Fibroblast of villous mesenchyme (primary cell): ENCODE measurements around the gene PLEKHG4. TPM values are rescaled to one million over a fixed set of nuclear protein-coding genes. Genes with fewer than 3 reads are reported as not detected.

Source experiments
- DNase-seq: peaks from one replicate; pipeline ENCODE4 v3.0.0-alpha.2; 2010; ENCODE audit warnings: low read depth
- H3K4me3 ChIP-seq: 2 replicates; pipeline ENCODE4 v1.5.1; 2011; ENCODE audit warnings: low read depth, mild to moderate bottlenecking, low read length
- CTCF ChIP-seq: IDR thresholded peaks from 2 replicates; pipeline ENCODE4 v1.5.1; 2012; ENCODE audit warnings: low read depth, mild to moderate bottlenecking, low read length; ENCODE audit not compliant: insufficient read depth
- total RNA-seq: library from RNA; depleted of rRNA; stranded (reverse); fragments of >200 nt; gene quantifications from 2 replicates; pipeline ENCODE4 v1.2.3, GENCODE V29; 2012

Gene PLEKHG4
- total RNA-seq, 1 donor: 18.1 TPM

- H3K4me3 ChIP-seq: no peak overlapping the region
- TF ChIP-seq CTCF: no peak
- no peak for DNase-seq
Measured at GRCh38 chr16:67257486-67258160, 21.7 kb upstream of the PLEKHG4 start.

GRCh38 chr16:67258161-67258835, 21.0 kb upstream of the PLEKHG4 start:
- no peak for DNase-seq
- H3K4me3 ChIP-seq: no peak overlapping the region
- no peak for TF ChIP-seq CTCF

GRCh38 chr16:67259705-67260104, 19.6 kb upstream of the PLEKHG4 start:
- DNase-seq: no peak
- H3K4me3 ChIP-seq: no peak overlapping the region
- TF ChIP-seq CTCF: no peak

GRCh38 chr16:67260426-67261063, 18.8 kb upstream of the PLEKHG4 start:
- no peak overlapping the region for H3K4me3 ChIP-seq
- peak; percentile 81 for TF ChIP-seq CTCF
- peak; percentile 76 for DNase-seq

GRCh38 chr16:67263201-67263600, 16.1 kb upstream of the PLEKHG4 start:
- no peak for TF ChIP-seq CTCF
- no peak overlapping the region for H3K4me3 ChIP-seq
- no peak for DNase-seq

GRCh38 chr16:67264277-67264676, 15.1 kb upstream of the PLEKHG4 start:
- H3K4me3 ChIP-seq: no peak overlapping the region
- TF ChIP-seq CTCF: peak; percentile 22
- DNase-seq: no peak
